ENCODE results near the gene CCDC102A. TPM values are rescaled to one million over a fixed set of nuclear protein-coding genes. Genes with fewer than 3 reads are reported as not detected.
A peak's percentile ranks its signal among the peaks of the same experiment; 100 is the strongest.

The CCDC102A gene
- total RNA-seq, 4 donors from 2014 or later, result 22.7 to 54.9 (median 36.9) TPM

- TF ChIP-seq EP300 (IDR thresholded peaks at IDR 0.05) (no peak), POLR2A (IDR thresholded peaks at IDR 0.05; ENCODE audit: low read depth) (no peak), CTCF (IDR thresholded peaks at IDR 0.05) (no peak), POLR2AphosphoS5 (IDR thresholded peaks at IDR 0.05) (no peak)
- no peaks in the 10 kb centered on the region for H3K9me3 ChIP-seq
- peaks cover 0 to 22% (median 9%) of the 10 kb centered on the region in 4 donors for H3K36me3 ChIP-seq
- intact Hi-C loops (cut with DNase I), result loop anchor here (10.0 kb wide), 1 partner anchor 347 kb away; the partner anchor contains the start of genes PSME3IP1 and RSPRY1
- WGBS, result 93% methylated on average over 8 of the region's 8 CpGs
- H3K27ac ChIP-seq (replicated peaks in 1 of 4), result peak overlapping the region; percentile 80 to 90 (median 85)
- peaks cover 41 to 72% (median 70%) of the 10 kb centered on the region in 4 donors for H3K4me1 ChIP-seq
- no peaks in the 10 kb centered on the region for H3K27me3 ChIP-seq
- H3K4me3 ChIP-seq, result no peak overlapping the region
- DNase-seq (ENCODE audit: extremely low spot score), result no peak
These were observed 4.6 kb downstream of the CCDC102A start for GRCh38 chr16:57531635-57532265.

DNA sequence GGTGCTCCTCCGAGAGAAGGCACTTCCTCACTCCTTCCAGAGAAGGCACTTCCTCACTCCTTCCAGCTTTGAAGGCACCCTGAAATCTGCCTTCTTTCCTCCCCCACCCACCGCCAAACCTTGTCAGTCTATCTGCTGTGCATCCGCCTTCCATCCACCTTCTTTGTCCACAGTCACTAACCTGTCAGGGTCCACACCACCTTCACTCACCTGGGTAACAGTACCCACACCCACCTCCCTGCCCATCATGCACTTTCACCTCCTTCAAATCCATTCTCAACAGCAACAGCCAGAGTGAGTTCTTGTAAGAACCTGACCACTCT lies 5.2 kb downstream of the CCDC102A start:
- no peaks in the 10 kb centered on the region for H3K9me3 ChIP-seq
- no peaks in the 10 kb centered on the region for H3K27me3 ChIP-seq
- peaks cover 0 to 22% (median 10%) of the 10 kb centered on the region in 4 donors for H3K36me3 ChIP-seq
- peak overlapping the region; percentile 80 to 90 (median 85) for H3K27ac ChIP-seq (replicated peaks in 1 of 4)
- H3K4me1 ChIP-seq, result peaks cover 41 to 70% (median 66%) of the 10 kb centered on the region in 4 donors
- no peak for DNase-seq (ENCODE audit: extremely low spot score)
- TF ChIP-seq POLR2AphosphoS5 (IDR thresholded peaks at IDR 0.05) (no peak), EP300 (IDR thresholded peaks at IDR 0.05) (no peak)
- no peak overlapping the region for H3K4me3 ChIP-seq
- intact Hi-C loops (cut with DNase I), result loop anchor here (10.0 kb wide), 1 partner anchor 346 kb away; the partner anchor contains the start of genes PSME3IP1 and RSPRY1
- WGBS, result 78% methylated on average over 3 of the region's 3 CpGs

DNA sequence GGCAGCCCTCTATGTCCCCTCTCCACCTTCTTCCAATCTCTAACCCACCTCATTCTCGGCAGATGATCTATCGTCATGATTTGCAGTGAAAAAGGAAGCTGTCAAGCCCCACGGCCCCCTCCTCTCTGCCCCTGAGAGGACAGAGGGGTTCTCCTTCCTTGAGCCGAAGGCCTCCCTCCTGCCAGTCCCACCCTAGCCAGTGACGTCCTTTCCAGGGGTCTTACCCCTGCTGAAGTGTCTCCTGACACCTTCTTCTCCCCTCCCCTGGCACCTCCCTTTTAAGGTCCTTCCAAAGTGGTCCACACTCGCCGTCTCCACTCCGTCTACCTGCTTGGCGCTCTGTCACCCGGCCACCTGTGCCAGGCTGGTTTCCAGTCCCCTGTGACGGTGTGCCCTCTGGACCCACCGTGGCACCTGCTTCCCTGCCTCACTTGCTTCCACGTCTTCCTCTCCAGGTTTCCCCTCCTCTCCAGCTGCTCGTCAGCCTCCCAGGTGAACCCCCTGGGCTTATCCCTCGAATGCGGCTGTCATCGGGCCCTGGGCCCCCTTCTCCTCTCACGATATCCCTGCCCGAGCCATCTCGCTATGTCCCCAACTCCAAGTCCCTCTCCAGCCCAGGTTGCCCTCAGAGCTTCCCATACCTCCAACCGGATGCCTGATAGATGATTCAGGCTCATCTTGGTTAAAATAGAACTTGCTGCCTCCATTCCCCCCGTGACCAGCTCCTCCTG lies 5.7 kb downstream of the CCDC102A start:
- WGBS, result 78% methylated on average over 22 of the region's 22 CpGs
- TF ChIP-seq POLR2A (IDR thresholded peaks at IDR 0.05; ENCODE audit: low read depth), result no peak
- no peak for TF ChIP-seq CTCF (IDR thresholded peaks at IDR 0.05)
- no peak for TF ChIP-seq EP300 (IDR thresholded peaks at IDR 0.05)
- no peak for TF ChIP-seq POLR2AphosphoS5 (IDR thresholded peaks at IDR 0.05)
- Histone ChIP-seq H3K27me3 (no peaks in the 10 kb centered on the region), H3K9me3 (no peaks in the 10 kb centered on the region), H3K4me1 (peaks cover 41 to 70% (median 66%) of the 10 kb centered on the region in 4 donors), H3K36me3 (peaks cover 0 to 27% (median 13%) of the 10 kb centered on the region in 4 donors), H3K27ac (replicated peaks in 1 of 4) (peak overlapping the region; percentile 80 to 90 (median 85)), H3K4me3 (no peak overlapping the region)
- DNase-seq (ENCODE audit: extremely low spot score), result no peak
- intact Hi-C loops (cut with DNase I), result loop anchor here (10.0 kb wide), 1 partner anchor 346 kb away; the partner anchor contains the start of genes PSME3IP1 and RSPRY1

DNA sequence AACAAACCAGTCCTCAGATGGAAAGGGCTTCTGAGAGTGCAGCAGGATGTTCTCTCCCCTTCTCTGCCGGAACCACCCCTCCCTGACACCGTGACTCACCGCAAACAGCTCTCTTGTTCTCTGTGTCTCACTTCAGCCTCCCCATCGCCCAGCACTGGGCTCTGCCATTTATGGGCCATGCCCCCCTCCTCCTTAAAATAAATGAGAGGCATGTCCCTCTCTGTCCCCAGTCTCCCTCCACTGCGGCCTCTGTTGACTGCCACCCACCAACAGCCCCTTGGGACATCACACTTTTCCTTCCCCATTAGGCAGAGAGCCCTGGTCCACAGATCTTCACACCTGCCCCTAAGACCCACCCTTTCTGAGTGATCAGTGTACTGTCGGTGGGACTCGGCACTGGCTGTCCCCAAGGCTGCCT lies 6.3 kb downstream of the CCDC102A start:
- peak; percentile 62 to 77 for TF ChIP-seq POLR2AphosphoS5 (IDR thresholded peaks at IDR 0.05)
- TF ChIP-seq EP300 (IDR thresholded peaks at IDR 0.05), result no peak
- TF ChIP-seq CTCF (IDR thresholded peaks at IDR 0.05), result peak in 1 of 3 experiments; percentile 9
- Histone ChIP-seq H3K4me3 (no peak overlapping the region), H3K27ac (replicated peaks in 1 of 4) (peak overlapping the region; percentile 80 to 90 (median 85)), H3K9me3 (no peaks in the 10 kb centered on the region), H3K4me1 (peaks cover 35 to 65% (median 60%) of the 10 kb centered on the region in 4 donors), H3K27me3 (no peaks in the 10 kb centered on the region), H3K36me3 (peaks cover 0 to 29% (median 13%) of the 10 kb centered on the region in 4 donors)
- DNase-seq (ENCODE audit: extremely low spot score), result no peak
- intact Hi-C loops (cut with DNase I), result loop anchor here (10.0 kb wide), 1 partner anchor 345 kb away; the partner anchor contains the start of genes PSME3IP1 and RSPRY1
- 17% methylated on average over 7 of the region's 7 CpGs for WGBS
